Choroid plexus epithelial cell (primary cell): Measurements from ENCODE around the gene PRKG2.
A peak's percentile ranks its signal among the peaks of the same experiment; 100 is the strongest.
"Not testable (repeated sequence)": the region's sequence is repeated elsewhere in the genome, so short reads cannot be mapped to it uniquely, and the experiment has no call there.

ENCODE experiments used
- DNase-seq: peaks from one replicate; pipeline ENCODE4 v3.0.0-alpha.2; 2010; ENCODE audit warnings: low read depth
- H3K4me3 ChIP-seq: 2 replicates; pipeline ENCODE4 v1.5.1; 2011; ENCODE audit warnings: low read depth, mild to moderate bottlenecking, control low read depth, low read length, moderate library complexity
- TF ChIP-seq, protein P1 (sequence below): conservative IDR thresholded peaks from 2 replicates; pipeline ENCODE4 v1.5.1; 2011; ENCODE audit warnings: low read depth, mild to moderate bottlenecking, control low read depth, inconsistent platforms, low read length, moderate library complexity

The PRKG2 gene

DNA sequence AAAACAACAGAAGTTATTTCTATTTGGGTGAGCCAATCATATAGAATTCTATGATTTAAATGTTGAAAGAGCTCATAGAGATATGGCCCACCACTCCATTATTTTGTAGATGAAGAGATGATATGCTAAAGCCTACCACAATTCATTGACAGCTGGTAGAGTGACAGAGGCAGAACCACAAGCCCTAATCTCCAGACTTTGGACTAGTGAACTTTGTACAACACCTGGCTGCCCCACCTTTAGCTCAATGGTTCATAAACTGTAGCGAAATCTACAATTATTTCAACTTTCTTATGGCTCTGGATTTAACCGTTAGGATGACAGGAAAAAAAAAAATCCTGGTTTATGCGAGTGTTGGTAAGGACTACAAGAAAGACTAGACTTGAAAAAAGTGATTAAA, 50.9 kb downstream of the PRKG2 start:
- TF ChIP-seq, protein P1, sequence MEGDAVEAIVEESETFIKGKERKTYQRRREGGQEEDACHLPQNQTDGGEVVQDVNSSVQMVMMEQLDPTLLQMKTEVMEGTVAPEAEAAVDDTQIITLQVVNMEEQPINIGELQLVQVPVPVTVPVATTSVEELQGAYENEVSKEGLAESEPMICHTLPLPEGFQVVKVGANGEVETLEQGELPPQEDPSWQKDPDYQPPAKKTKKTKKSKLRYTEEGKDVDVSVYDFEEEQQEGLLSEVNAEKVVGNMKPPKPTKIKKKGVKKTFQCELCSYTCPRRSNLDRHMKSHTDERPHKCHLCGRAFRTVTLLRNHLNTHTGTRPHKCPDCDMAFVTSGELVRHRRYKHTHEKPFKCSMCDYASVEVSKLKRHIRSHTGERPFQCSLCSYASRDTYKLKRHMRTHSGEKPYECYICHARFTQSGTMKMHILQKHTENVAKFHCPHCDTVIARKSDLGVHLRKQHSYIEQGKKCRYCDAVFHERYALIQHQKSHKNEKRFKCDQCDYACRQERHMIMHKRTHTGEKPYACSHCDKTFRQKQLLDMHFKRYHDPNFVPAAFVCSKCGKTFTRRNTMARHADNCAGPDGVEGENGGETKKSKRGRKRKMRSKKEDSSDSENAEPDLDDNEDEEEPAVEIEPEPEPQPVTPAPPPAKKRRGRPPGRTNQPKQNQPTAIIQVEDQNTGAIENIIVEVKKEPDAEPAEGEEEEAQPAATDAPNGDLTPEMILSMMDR: no peak
- DNase-seq: no peak
- no peak overlapping the region for H3K4me3 ChIP-seq

DNA sequence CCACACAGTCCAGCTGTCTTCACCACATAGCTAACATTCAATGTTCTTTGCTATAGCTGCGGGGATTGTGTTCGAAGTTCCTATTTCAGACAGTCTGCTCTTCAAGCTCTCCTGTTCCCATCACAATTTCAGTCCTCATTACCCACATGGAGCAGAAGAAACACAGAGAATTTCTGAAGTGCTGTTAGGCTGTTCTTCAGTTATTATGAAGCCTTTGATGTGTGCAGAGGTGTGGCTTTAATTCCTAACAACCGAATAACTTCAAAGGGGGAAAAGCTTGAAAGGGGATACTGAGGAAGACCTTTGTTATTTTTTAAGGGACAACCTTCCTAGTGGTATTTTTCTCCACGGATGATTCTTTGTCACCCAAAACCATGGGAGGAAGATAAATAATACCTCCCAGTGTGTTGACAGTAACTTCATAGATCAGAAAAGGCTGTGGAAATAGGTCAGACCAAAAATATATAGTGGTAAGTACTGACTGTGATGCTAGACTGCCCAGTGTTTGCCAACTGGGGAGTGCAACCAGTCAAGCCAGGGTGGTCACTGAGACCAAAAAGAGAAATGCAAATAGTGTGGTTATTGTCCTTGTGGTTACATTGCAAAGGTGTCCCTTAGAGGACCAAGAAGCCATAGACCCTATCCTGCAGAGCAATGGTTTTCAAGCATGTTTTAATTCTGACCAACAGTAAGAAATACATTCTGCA, 52.1 kb downstream of the PRKG2 start:
- TF ChIP-seq, protein P1: no peak
- DNase-seq: no peak
- H3K4me3 ChIP-seq: no peak overlapping the region

DNA sequence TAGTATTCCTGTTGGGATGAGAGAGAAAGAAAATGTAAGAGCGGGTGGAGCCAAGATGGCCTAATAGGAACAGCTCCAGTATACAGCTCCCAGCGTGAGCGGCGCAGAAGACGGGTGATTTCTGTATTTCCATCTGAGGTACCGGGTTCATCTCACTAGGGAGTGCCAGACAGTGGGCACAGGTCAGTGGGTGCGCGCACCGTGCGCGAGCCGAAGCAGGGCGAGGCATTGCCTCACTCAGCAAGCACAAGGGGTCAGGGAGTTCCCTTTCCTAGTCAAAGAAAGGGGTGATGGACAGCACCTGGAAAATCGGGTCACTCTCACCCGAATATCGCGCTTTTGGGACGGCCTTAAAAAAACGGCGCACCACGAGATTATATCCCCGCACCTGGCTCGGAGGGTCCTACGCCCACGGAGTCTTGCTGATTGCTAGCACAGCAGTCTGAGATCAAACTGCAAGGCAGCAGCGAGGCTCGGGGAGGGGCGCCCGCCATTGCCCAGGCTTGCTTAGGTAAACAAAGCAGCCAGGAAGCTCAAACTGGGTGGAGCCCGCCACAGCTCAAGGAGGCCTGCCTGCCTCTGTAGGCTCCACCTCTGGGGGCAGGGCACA, 61.2 kb downstream of the PRKG2 start:
- peak overlapping the region; percentile 28 for H3K4me3 ChIP-seq
- DNase-seq: not testable (repeated sequence)

DNA sequence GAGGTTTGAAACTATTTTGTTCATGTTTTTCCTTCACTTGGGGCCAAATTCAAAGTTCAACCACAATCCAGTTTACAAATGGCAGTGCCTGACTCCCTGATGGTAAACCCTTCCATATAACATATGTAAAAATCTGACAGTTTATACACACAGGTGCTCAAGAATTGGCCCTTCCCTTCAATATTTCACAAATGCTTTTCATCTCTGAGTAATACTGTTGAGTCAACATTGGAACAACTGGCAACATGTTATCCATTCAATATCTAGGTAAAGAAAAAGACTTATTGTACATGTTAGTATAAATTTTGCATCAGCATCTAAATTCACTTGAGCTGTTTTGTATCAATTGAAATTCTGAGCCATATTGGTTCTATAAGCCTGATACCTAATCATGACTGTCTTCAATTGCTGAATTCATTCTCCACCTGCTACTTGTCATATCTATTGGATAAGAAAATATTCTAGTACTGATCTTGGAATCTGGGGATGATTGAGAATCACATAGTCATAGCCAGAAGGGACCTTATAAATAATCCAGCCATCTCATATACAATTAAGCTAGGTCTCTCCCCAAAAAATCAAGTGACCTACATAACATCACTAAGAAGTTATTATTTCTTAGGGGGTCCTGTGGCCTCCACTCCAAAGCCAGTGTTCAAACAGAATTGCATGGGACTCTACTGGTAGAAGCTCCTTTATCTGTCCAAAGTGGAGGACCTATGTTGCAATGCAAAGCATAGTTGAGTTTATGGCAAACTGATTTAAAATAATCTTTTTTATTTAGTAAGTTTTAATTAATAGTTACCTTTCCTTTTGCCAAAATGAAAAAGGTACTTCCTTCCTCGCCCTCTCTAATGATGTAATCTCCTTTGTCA, 61.9 kb downstream of the PRKG2 start:
- TF ChIP-seq, protein P1: no peak
- no peak for DNase-seq
- H3K4me3 ChIP-seq: no peak overlapping the region

DNA sequence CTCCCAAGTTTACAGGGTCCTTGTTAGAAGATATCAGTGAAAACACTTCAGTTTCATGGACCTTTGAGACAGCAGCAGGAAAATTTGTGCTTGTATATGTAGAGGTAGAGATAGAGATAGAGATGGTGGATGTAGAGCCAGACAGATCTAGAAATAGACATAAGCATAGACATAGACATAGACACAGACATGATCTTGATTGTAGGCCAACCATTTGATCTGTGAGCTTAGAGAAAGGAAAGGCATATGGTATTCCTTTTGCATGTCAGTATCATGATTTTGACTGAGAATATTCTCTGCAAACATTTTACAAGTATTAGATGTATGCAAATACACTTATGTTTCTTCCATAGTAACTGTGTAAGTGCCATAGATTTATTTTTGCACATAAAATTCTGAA, 65.0 kb downstream of the PRKG2 start:
- no peak for DNase-seq
- TF ChIP-seq, protein P1: no peak
- no peak overlapping the region for H3K4me3 ChIP-seq

DNA sequence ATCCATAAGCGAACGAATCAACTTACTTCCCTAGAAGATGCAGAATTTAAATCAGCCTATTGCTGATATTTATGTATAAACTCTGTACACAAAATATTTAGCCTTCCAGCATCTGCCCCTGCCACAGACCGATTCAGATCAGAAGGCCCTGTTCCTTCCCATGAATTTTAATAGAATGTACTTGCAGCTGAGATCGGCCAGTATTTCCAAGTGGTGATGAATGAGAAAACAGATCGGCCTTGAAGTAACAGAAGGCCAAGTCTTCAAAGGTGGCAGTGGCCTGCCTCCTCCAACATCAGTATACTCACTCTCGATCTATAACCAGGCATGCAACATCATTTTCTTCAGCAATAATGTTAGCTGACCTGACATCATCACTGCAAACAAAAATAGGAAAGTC, 66.4 kb downstream of the PRKG2 start:
- TF ChIP-seq, protein P1: no peak
- no peak for DNase-seq
- H3K4me3 ChIP-seq: no peak overlapping the region

DNA sequence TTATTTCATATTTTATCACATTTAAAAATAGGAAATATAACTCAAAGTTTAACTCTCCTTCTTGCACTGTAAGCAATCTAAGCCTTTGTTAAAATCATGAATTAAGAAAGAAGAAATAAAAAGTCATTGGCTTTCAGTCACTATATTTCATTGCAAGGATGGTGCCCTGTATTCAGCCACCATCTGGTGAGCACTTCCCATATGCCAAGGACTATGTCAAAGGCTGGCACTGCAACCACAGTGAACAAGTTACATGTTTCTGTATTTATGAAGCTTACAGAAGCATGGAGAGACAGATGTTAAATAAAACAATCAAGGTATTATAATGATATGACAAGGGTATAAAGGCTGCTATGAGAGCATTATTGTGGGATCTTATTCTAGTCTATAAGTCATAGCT, 68.6 kb downstream of the PRKG2 start:
- no peak for DNase-seq
- TF ChIP-seq, protein P1: no peak

More for the DNA sequence above, 68.6 kb downstream of the PRKG2 start:
- H3K4me3 ChIP-seq: no peak overlapping the region
